Subcutaneous abdominal adipose tissue (tissue), 5 donors: ENCODE results near the gene MX2.
"Not testable (repeated sequence)": the region's sequence is repeated elsewhere in the genome, so short reads cannot be mapped to it uniquely, and the experiment has no call there.

Source experiments
- H3K27ac ChIP-seq: one replicate; pipeline ENCODE4 v1.7.0; 2013; ENCODE audit warnings: low read depth, mild to moderate bottlenecking, inconsistent platforms, low read length, moderate library complexity
- H3K27me3 ChIP-seq, 5 donors: one replicate each; pipeline ENCODE4 v1.7.0; 2013; ENCODE audit warnings: low read length in 5 of 5, inconsistent platforms in 1 of 5; ENCODE audit not compliant: control insufficient read depth in 5 of 5, insufficient read depth in 4 of 5
- H3K36me3 ChIP-seq, 5 donors: one replicate each; pipeline ENCODE4 v1.7.0; 2013; ENCODE audit warnings: low read length in 5 of 5; ENCODE audit not compliant: control insufficient read depth in 5 of 5, insufficient read depth in 5 of 5
- H3K4me1 ChIP-seq, 5 donors: one replicate each; pipeline ENCODE4 v1.7.0; 2013; ENCODE audit warnings: low read length in 5 of 5, mild to moderate bottlenecking in 3 of 5, moderate library complexity in 1 of 5; ENCODE audit not compliant: control insufficient read depth in 5 of 5, insufficient read depth in 5 of 5
- H3K4me3 ChIP-seq, 5 donors: one replicate each; pipeline ENCODE4 v1.7.0; 2013; ENCODE audit warnings: low read length in 5 of 5, low read depth in 1 of 5
- H3K9ac ChIP-seq, 5 donors: one replicate each; pipeline ENCODE4 v1.7.0; 2013; ENCODE audit warnings: low read length in 5 of 5, mild to moderate bottlenecking in 4 of 5, moderate library complexity in 3 of 5
- H3K9me3 ChIP-seq, 5 donors: one replicate each; pipeline ENCODE4 v1.7.0; 2013; ENCODE audit warnings: low read length in 5 of 5; ENCODE audit not compliant: control insufficient read depth in 5 of 5
- donor health status: healthy.
- donor health status: healthy.
- donor health status: healthy.
- donor health status: healthy.
- donor health status: healthy.

Gene MX2

GRCh38 chr21:41407541-41408460 lies 46.0 kb downstream of the MX2 start:
- H3K27ac ChIP-seq: no peak overlapping the region
- H3K36me3 ChIP-seq: peaks cover 0 to 52% (median 42%) of the 10 kb centered on the region in 5 donors
- no peak overlapping the region for H3K9ac ChIP-seq
- H3K4me1 ChIP-seq: peaks cover 0 to 17% (median 12%) of the 10 kb centered on the region in 5 donors
- H3K9me3 ChIP-seq: no peaks in the 10 kb centered on the region
- H3K4me3 ChIP-seq: no peak overlapping the region
- H3K27me3 ChIP-seq: no peaks in the 10 kb centered on the region

- Histone ChIP-seq H3K27me3 (no peaks in the 10 kb centered on the region), H3K9ac (no peak overlapping the region), H3K36me3 (peaks cover 0 to 33% (median 24%) of the 10 kb centered on the region in 5 donors), H3K9me3 (no peaks in the 10 kb centered on the region), H3K4me3 (no peak overlapping the region), H3K4me1 (peaks cover 0 to 17% (median 12%) of the 10 kb centered on the region in 5 donors), H3K27ac (no peak overlapping the region)
Observed at GRCh38 chr21:41410361-41410760, 48.5 kb downstream of the MX2 start.

- Histone ChIP-seq H3K9ac (no peak overlapping the region), H3K4me1 (peaks cover 0 to 17% (median 12%) of the 10 kb centered on the region in 5 donors), H3K4me3 (peak overlapping the region in 2 of 5 donors; percentile 9 to 16), H3K9me3 (no peaks in the 10 kb centered on the region), H3K27me3 (no peaks in the 10 kb centered on the region), H3K36me3 (peaks cover 0 to 31% (median 24%) of the 10 kb centered on the region in 5 donors), H3K27ac (peak overlapping the region; percentile 28)
Observed at GRCh38 chr21:41410767-41411448, 49.1 kb downstream of the MX2 start.

- no peaks in the 10 kb centered on the region for H3K9me3 ChIP-seq
- H3K4me1 ChIP-seq: peaks cover 0 to 17% (median 12%) of the 10 kb centered on the region in 5 donors
- peaks cover 0 to 26% (median 19%) of the 10 kb centered on the region in 5 donors for H3K36me3 ChIP-seq
- no peak overlapping the region for H3K9ac ChIP-seq
- peak overlapping the region in 1 of 5 donors; percentile 9 for H3K4me3 ChIP-seq
- no peaks in the 10 kb centered on the region for H3K27me3 ChIP-seq
- H3K27ac ChIP-seq: peak overlapping the region; percentile 28
Observed at GRCh38 chr21:41411449-41412089, 49.7 kb downstream of the MX2 start.

GRCh38 chr21:41417505-41417904 lies 55.7 kb downstream of the MX2 start:
- H3K9ac ChIP-seq, H3K4me3 ChIP-seq, H3K27me3 ChIP-seq, H3K36me3 ChIP-seq, H3K27ac ChIP-seq, H3K9me3 ChIP-seq: not testable (repeated sequence)
- peaks cover 3 to 13% (median 10%) of the 10 kb centered on the region in 5 donors for H3K4me1 ChIP-seq

- H3K36me3 ChIP-seq: no peaks in the 10 kb centered on the region
- H3K9ac ChIP-seq: no peak overlapping the region
- no peak overlapping the region for H3K4me3 ChIP-seq
- H3K4me1 ChIP-seq: peaks cover 3 to 13% (median 10%) of the 10 kb centered on the region in 5 donors
- H3K9me3 ChIP-seq: no peaks in the 10 kb centered on the region
- H3K27ac ChIP-seq: no peak overlapping the region
- no peaks in the 10 kb centered on the region for H3K27me3 ChIP-seq
Observed at GRCh38 chr21:41418393-41418792, 56.6 kb downstream of the MX2 start.

- H3K27ac ChIP-seq: peak overlapping the region; percentile 79
- H3K4me1 ChIP-seq: peaks cover 3 to 13% (median 10%) of the 10 kb centered on the region in 5 donors
- H3K9ac ChIP-seq: no peak overlapping the region
- no peaks in the 10 kb centered on the region for H3K36me3 ChIP-seq
- no peaks in the 10 kb centered on the region for H3K27me3 ChIP-seq
- no peaks in the 10 kb centered on the region for H3K9me3 ChIP-seq
- H3K4me3 ChIP-seq: no peak overlapping the region
Observed at GRCh38 chr21:41418956-41419680, 57.3 kb downstream of the MX2 start.

- H3K4me3 ChIP-seq: peak overlapping the region; percentile 71 to 84 (median 72)
- H3K27ac ChIP-seq: peak overlapping the region; percentile 79
- no peaks in the 10 kb centered on the region for H3K27me3 ChIP-seq
- peaks cover 3 to 13% (median 10%) of the 10 kb centered on the region in 5 donors for H3K4me1 ChIP-seq
- H3K9me3 ChIP-seq: no peaks in the 10 kb centered on the region
- H3K9ac ChIP-seq: peak overlapping the region; percentile 63 to 85 (median 78)
- no peaks in the 10 kb centered on the region for H3K36me3 ChIP-seq
Observed at GRCh38 chr21:41419921-41420862, 58.4 kb downstream of the MX2 start.

GRCh38 chr21:41420998-41421397 lies 59.2 kb downstream of the MX2 start:
- not testable (repeated sequence) for H3K27me3 ChIP-seq, H3K36me3 ChIP-seq, H3K9me3 ChIP-seq
- peaks cover 3 to 19% (median 15%) of the 10 kb centered on the region in 5 donors for H3K4me1 ChIP-seq
- peak overlapping the region in 2 of 5 donors; percentile 72 to 78 for H3K9ac ChIP-seq
- H3K4me3 ChIP-seq: peak overlapping the region in 4 of 5 donors; percentile 71 to 84 (median 74)
- H3K27ac ChIP-seq: peak overlapping the region; percentile 79
